ENCODE data around the gene GLIPR1L2.
"Not testable (repeated sequence)": the region's sequence is repeated elsewhere in the genome, so short reads cannot be mapped to it uniquely, and the experiment has no call there.

Gene GLIPR1L2

GRCh38 chr12:75390899-75391538, at the start of gene GLIPR1L2:
Gene GLIPR1L2 (plus strand): TSS chr12:75391089. CDS start chr12:75391117, 28 bp downstream.
- H3K4me3 ChIP-seq (ENCODE audit: low read depth, low read length): peak within 1 kb of the TSS; percentile 58

GRCh38 chr12:75341873-75342272, 49.0 kb upstream of the GLIPR1L2 start:
- no peak overlapping the region for H3K4me3 ChIP-seq (ENCODE audit: low read depth, low read length)

GRCh38 chr12:75345531-75345930, 45.4 kb upstream of the GLIPR1L2 start:
- no peak overlapping the region for H3K4me3 ChIP-seq (ENCODE audit: low read depth, low read length)

GRCh38 chr12:75346215-75346614, 44.7 kb upstream of the GLIPR1L2 start:
- not testable (repeated sequence) for H3K4me3 ChIP-seq (ENCODE audit: low read depth, low read length)

- H3K4me3 ChIP-seq (ENCODE audit: low read depth, low read length): no peak overlapping the region
These were observed 40.9 kb upstream of the GLIPR1L2 start for GRCh38 chr12:75349946-75350345.

GRCh38 chr12:75350413-75350812, 40.5 kb upstream of the GLIPR1L2 start:
- H3K4me3 ChIP-seq (ENCODE audit: low read depth, low read length): no peak overlapping the region

GRCh38 chr12:75354011-75354410, 36.9 kb upstream of the GLIPR1L2 start:
- H3K4me3 ChIP-seq (ENCODE audit: low read depth, low read length): no peak overlapping the region

- no peak overlapping the region for H3K4me3 ChIP-seq (ENCODE audit: low read depth, low read length)
These were observed 30.0 kb upstream of the GLIPR1L2 start for GRCh38 chr12:75360920-75361319.

GRCh38 chr12:75361408-75361807, 29.5 kb upstream of the GLIPR1L2 start:
- H3K4me3 ChIP-seq (ENCODE audit: low read depth, low read length): no peak overlapping the region

- no peak overlapping the region for H3K4me3 ChIP-seq (ENCODE audit: low read depth, low read length)
These were observed 26.0 kb upstream of the GLIPR1L2 start for GRCh38 chr12:75364919-75365318.

GRCh38 chr12:75366629-75367028, 24.3 kb upstream of the GLIPR1L2 start:
- H3K4me3 ChIP-seq (ENCODE audit: low read depth, low read length): no peak overlapping the region

GRCh38 chr12:75374971-75375370, 15.9 kb upstream of the GLIPR1L2 start:
- H3K4me3 ChIP-seq (ENCODE audit: low read depth, low read length): no peak overlapping the region

GRCh38 chr12:75378354-75378753, 12.5 kb upstream of the GLIPR1L2 start:
- H3K4me3 ChIP-seq (ENCODE audit: low read depth, low read length): no peak overlapping the region

- no peak overlapping the region for H3K4me3 ChIP-seq (ENCODE audit: low read depth, low read length)
These were observed 1.8 kb upstream of the GLIPR1L2 start for GRCh38 chr12:75389061-75389460.

- H3K4me3 ChIP-seq (ENCODE audit: low read depth, low read length): no peak overlapping the region
These were observed 1.2 kb upstream of the GLIPR1L2 start for GRCh38 chr12:75389706-75390105.

GRCh38 chr12:75390156-75390898, 562 bp upstream of the GLIPR1L2 start:
- no peak overlapping the region for H3K4me3 ChIP-seq (ENCODE audit: low read depth, low read length)

- no peak overlapping the region for H3K4me3 ChIP-seq (ENCODE audit: low read depth, low read length)
These were observed 13.3 kb downstream of the GLIPR1L2 start for GRCh38 chr12:75404231-75404630.

GRCh38 chr12:75407683-75408082, 16.8 kb downstream of the GLIPR1L2 start:
- no peak overlapping the region for H3K4me3 ChIP-seq (ENCODE audit: low read depth, low read length)

- no peak overlapping the region for H3K4me3 ChIP-seq (ENCODE audit: low read depth, low read length)
These were observed 18.9 kb downstream of the GLIPR1L2 start for GRCh38 chr12:75409830-75410229.

- H3K4me3 ChIP-seq (ENCODE audit: low read depth, low read length): no peak overlapping the region
These were observed 23.8 kb downstream of the GLIPR1L2 start for GRCh38 chr12:75414671-75415070.

- H3K4me3 ChIP-seq (ENCODE audit: low read depth, low read length): no peak overlapping the region
These were observed 29.0 kb downstream of the GLIPR1L2 start for GRCh38 chr12:75419841-75420240.

- H3K4me3 ChIP-seq (ENCODE audit: low read depth, low read length): no peak overlapping the region
These were observed 36.6 kb downstream of the GLIPR1L2 start for GRCh38 chr12:75427491-75427890.

Data from iPS-11a (cell line).